T-helper 1 cell (primary cell): Measurements from ENCODE around the gene POU2F1.

Experiments used
- DNase-seq, 5 donors: peaks; one replicate each; pipeline ENCODE4 v3.0.0-alpha.2; 2012 to 2020

POU2F1 gene

GRCh38 chr1:167371030-167371429 lies 150.3 kb downstream of the POU2F1 start:
- no peak for DNase-seq

DNA sequence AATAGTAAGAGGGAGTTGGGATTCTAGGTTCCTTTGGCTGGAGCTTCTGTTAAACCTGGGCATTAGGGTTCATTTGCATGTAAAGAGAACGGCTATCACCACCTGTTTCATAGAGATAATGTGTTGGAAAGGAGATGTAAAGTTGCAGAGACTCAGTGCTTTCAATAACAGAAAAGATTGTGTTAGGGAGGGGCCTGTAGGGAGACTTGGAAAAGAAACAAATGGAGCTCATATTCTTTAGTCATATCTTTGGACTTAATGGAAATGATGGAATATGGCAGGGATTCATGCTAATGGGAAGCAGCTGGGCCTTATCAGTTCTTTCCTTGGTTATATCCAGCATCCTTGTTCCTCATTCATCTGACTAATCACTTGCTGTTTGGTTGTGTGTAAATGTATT lies 152.7 kb downstream of the POU2F1 start:
- DNase-seq = no peak

GRCh38 chr1:167373986-167374385 lies 153.3 kb downstream of the POU2F1 start:
- no peak for DNase-seq

DNA sequence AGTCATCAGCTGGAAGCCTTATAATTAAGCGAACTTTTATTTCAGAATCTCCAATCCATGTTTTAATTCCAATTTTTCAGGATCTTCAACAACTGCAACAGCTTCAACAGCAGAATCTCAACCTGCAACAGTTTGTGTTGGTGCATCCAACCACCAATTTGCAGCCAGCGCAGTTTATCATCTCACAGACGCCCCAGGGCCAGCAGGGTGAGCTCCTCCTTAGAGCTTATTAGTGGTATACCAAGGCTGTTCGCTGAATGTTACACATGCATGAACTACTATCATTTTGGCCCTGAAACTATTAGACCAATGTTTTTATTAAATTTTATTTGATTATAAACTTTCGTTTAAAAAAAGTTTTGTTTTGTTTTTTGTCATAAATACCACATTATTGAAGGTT lies 155.3 kb downstream of the POU2F1 start:
- no peak for DNase-seq

DNA sequence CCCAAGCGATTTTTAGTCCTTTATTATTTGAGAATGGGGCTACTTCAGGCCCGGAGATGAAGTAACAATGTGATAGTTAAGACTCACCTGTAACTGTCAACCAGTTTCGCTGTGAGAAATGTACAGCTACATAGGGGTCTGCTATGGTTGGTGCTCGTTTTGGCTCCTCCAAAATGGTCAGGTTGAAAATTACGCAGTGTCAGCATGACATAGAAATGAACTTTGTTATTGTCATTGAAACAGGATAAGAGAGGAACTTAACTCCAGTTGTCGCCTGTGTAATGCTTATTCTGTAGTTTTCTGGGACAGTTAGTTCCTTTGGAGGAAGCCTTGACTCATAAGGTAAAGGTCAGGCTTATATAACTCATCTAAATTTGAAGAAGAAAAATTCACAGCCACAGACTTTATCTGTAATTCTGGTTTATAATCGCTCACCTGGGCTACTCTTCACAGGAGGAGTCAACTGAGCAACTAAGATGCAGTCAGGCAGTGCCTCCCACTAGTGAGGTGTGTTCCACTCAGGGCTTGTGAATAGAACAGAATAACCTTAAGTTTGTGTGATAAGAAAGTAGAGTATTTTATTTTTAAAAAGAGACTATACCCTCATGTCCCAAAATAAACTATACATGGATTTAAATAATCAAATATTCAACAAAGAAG lies 166.7 kb downstream of the POU2F1 start:
- no peak for DNase-seq

DNA sequence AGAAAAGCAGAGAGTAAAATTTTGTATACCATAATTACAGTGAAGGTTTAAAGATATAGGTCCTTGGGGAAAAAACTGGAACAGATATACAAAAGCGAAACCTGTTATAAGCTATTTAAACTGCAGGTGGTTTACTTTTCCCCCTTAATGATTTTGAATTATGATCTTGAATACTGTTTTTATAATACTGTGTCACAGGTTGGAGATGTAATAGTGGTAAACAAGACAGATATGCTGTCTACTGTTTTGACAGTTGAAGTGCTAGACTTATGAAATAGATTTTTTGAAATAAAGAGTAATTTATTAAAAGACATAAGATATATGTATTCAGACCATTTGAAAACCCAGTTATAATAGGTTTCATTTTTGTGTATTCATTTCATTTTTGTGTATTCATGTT lies 168.3 kb downstream of the POU2F1 start:
- DNase-seq = no peak

GRCh38 chr1:167392200-167392696 lies 171.6 kb downstream of the POU2F1 start:
- no peak for DNase-seq

GRCh38 chr1:167400359-167400953 lies 179.8 kb downstream of the POU2F1 start:
- DNase-seq = no peak

GRCh38 chr1:167401260-167401873 lies 180.7 kb downstream of the POU2F1 start:
- peak in 4 of 5 donors; percentile 21 to 56 (median 33) for DNase-seq

DNA sequence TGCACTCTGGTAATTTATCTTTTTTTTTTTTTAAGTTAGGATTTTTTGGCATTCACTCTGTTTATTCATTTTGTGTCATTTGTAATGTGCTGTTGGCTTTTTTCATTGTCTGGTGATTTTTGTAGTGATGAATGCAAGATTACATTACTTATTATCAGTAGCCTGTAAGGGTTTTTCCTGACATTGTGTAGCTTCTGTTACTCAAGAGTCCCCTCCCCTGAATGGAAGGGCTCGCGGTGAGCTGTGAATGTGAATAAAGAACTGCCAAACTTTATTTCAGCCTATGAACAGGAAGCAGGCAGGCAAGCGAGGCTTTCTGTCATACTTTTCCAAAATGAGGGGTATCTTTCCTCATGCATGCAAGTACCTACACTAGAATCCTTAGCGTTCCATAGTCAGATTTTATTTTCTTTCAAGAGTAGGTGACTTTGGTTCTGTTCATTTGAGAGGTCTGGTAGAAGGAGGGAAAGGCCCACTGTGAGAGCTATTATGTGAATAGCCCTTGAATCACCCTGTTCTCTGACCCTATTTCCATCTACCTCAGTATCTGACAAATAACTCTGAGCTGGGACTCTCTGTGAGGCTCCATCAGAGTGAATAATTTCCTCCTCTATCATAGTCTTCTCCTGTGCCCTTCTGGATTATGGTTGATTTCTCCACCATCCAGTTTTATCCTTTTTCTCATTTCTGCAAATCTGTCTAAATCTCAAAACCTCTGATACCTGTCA lies 183.6 kb downstream of the POU2F1 start:
- no peak for DNase-seq

DNA sequence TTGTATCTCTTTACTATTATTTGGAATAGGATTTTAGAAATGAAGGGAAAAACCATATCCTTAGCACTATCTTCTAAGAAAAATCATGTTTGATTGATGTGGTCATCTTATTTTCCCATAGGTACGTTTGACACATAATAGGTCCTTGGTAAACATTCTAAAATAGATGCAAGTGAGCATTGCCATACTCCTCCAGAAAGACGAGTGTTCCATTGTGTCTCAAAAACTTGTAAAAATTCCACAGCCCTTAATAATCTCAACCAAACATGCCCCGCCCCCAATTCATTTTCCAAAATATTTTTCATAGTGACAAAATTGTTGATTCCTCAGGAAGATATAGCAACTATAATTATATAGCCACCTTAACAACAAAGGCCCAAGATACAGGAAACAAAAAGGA lies 184.2 kb downstream of the POU2F1 start:
- no peak for DNase-seq

GRCh38 chr1:167408355-167408754 lies 187.7 kb downstream of the POU2F1 start:
- no peak for DNase-seq

GRCh38 chr1:167409183-167409582 lies 188.5 kb downstream of the POU2F1 start:
- DNase-seq = no peak

DNA sequence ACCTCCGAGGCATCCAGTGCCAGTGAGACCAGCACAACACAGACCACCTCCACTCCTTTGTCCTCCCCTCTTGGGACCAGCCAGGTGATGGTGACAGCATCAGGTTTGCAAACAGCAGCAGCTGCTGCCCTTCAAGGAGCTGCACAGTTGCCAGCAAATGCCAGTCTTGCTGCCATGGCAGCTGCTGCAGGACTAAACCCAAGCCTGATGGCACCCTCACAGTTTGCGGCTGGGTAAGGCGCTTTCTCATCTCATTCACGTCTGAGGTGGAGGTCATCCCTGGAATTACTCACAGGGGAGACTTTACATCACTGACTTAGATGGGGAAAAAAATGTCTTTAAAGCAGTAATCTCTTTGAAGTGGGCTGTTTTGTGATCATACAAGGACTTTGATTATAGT lies 191.4 kb downstream of the POU2F1 start:
- DNase-seq = no peak

DNA sequence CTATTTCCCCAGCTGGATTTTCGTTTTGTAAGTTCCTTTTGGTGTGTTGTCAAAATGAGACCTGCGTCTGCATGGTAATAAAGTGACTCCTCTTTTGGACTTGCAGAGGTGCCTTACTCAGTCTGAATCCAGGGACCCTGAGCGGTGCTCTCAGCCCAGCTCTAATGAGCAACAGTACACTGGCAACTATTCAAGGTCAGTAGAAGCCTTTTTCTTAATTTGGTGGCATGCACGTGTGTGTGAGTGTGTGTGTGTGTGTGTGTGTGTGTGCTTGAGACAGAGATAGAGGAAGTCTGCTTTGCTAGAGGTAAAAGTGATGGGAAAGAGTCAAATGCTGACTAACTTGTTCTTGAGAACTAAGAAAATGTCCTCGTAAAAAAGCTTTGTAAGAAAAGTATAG lies 192.2 kb downstream of the POU2F1 start:
- no peak for DNase-seq

- no peak for DNase-seq
Measured at GRCh38 chr1:167413328-167413727, 192.6 kb downstream of the POU2F1 start.

DNA sequence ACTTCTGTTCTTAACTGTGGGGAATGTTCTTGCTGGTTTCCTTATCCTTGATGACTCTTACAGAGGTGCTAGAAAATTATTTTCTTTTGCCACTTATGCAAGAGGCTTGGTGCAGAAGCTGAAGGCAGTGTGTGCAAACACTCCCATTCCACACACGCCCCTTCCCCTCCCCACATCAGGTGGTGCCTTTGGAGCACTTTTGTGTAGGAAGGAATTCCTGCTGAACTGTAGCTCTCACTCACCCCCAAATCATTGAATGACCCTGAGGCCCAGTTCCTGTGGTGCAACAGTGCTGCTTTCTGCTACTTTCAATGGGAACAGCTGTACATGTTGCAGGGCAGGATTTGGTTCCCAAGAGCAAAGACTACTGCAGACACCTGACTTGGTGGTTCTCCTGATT lies 195.8 kb downstream of the POU2F1 start:
- no peak for DNase-seq

DNA sequence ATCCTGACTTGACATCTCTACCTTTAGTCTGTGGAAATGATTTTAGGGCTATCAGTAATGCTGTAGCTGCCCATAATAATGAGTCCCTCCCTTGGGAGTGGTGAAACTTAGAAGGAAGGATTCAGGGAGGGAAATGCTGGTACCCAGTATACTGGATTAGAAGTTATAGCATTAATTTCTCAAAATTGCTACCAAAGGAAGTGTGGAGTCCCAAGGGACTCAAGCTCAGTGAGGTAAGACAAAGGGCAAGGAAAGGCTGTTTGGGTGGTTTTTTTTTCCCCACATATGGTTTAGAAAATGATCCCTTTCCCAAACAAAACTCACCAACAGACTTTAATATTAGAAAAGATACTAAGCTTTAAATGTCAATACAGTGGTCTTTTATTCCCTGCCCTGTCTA lies 197.7 kb downstream of the POU2F1 start:
- DNase-seq = no peak

GRCh38 chr1:167419245-167419644 lies 198.6 kb downstream of the POU2F1 start:
- DNase-seq = no peak

DNA sequence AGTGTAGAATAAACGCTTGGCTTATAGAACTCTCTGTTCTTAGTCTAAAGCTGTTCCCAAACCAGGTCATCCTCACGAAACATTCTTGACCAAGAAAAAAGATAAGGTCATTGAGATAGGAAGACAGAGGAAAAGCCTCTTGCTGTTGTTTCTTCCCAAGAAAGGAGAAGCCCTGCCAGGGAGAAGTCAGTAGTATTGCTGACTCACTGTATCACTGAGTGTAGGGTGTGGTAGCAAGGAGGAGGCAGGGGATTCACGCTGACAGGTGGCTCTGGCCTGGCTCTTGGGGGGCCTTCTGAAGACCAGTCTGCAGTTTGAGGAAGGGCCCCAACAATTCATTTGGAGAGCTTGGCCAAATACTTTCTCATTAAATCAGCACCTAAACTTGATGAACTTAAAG lies 199.8 kb downstream of the POU2F1 start:
- DNase-seq = no peak

- DNase-seq = no peak
Measured at GRCh38 chr1:167423684-167424619, 203.3 kb downstream of the POU2F1 start.

DNA sequence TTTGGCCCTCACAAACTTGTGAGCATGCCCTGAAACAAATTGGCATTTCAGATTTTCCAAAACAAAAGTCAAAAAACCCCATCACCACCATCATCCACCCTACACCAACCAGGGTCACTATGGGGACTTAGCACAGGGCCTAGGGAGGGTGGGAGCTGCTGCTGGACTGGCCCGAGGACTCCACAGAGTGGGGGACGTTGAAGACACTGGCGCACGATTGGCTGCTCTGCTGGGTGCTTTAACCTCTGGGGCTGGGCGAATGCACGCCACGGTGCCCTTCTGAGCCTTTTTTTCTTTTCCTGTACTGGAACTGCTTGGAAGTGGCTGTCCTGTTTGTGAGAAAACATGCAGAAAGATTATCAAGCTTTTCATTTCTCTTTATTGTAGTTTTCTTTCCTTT lies 204.8 kb downstream of the POU2F1 start:
- DNase-seq = no peak
